Mucosa of descending colon (tissue), 3 donors: ENCODE measurements around the gene CDC20. TPM values are rescaled to one million over a fixed set of nuclear protein-coding genes. Genes with fewer than 3 reads are reported as not detected.

ENCODE experiments used
- ATAC-seq: fragments of 200-7000 bp; cut with Tn5 transposase; one replicate; pipeline ENCODE4 v1.9.1; 2020; ENCODE audit warnings: mild to moderate bottlenecking, moderate library complexity
- DNase-seq, 3 donors: peaks; one replicate each; pipeline ENCODE4 v3.0.0-alpha.2; 2020
- H3K36me3 ChIP-seq: fragments of 200-600 bp; one replicate; pipeline ENCODE4 v1.8.0; 2021; ENCODE audit warnings: low read depth, mild to moderate bottlenecking
- H3K4me1 ChIP-seq: fragments of 200-600 bp; one replicate; pipeline ENCODE4 v1.8.0; 2021; ENCODE audit warnings: low read depth, mild to moderate bottlenecking
- H3K4me3 ChIP-seq: fragments of 200-600 bp; one replicate; pipeline ENCODE4 v1.8.0; 2021; ENCODE audit warnings: mild to moderate bottlenecking
- H3K9me3 ChIP-seq: fragments of 200-600 bp; one replicate; pipeline ENCODE4 v1.8.0; 2021; ENCODE audit warnings: mild to moderate bottlenecking
- intact Hi-C, 2 donors: fragments of 100-400 bp; cut with DNase I in 1 of 2; cut with micrococcal nuclease in 1 of 2; formaldehyde crosslinking; loops; one replicate each; pipeline versions ENCODE4 v1.11.0 to v1.11.1; 2022; cut with DNase I, micrococcal nuclease
- total RNA-seq, 3 donors: library from RNA; stranded (reverse); fragmentation: NEBNext Ultra II Directional in 2 of 3; extraction: Animal tissue kit (Norgen Biotek cat#: 25700) in 2 of 3; gene quantifications; one replicate each; pipeline versions ENCODE4 v1.2.1 to v1.2.4, GENCODE V29; 2021 to 2023
- TF ChIP-seq, protein P1 (sequence below): fragments of 200-600 bp; IDR thresholded peaks from one replicate; pipeline ENCODE4 v1.8.0; 2022; ENCODE audit warnings: antibody characterized with exemption, mild to moderate bottlenecking
- donor health status: DM: no; HTN: no; CAD: no; lungs with moderate emphysema.
- donor health status: DM: no; HTN: no; CAD: no.
- donor health status: DM: no; HTN: yes; CAD: no.

CDC20 gene
- total RNA-seq, 3 donors from 2014 or later: 5.8 to 44.0 (median 8.5) TPM

DNA sequence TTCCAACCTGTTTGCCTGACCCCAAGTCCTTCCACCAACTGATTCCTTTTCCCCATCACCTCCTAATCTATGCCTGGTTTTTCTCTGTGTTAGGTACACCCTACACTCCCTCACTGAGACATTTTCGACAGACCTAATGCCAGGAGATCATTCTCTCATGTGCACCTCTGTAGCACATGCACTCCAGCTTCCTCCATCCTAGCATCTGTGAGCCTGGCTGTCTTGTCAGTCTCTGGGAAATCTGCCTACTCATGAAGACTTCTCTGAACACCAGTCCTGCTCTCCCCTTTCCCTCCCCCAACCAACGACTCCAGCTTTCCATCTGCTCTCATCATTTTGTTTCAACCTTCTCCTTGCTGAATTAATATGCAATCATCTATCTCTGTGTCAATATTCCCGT, 29.8 kb downstream of the CDC20 start:
- H3K4me3 ChIP-seq: no peak overlapping the region
- peaks cover 7% of the 10 kb centered on the region for H3K4me1 ChIP-seq
- no peak for ATAC-seq
- DNase-seq: no peak
- TF ChIP-seq, protein P1, sequence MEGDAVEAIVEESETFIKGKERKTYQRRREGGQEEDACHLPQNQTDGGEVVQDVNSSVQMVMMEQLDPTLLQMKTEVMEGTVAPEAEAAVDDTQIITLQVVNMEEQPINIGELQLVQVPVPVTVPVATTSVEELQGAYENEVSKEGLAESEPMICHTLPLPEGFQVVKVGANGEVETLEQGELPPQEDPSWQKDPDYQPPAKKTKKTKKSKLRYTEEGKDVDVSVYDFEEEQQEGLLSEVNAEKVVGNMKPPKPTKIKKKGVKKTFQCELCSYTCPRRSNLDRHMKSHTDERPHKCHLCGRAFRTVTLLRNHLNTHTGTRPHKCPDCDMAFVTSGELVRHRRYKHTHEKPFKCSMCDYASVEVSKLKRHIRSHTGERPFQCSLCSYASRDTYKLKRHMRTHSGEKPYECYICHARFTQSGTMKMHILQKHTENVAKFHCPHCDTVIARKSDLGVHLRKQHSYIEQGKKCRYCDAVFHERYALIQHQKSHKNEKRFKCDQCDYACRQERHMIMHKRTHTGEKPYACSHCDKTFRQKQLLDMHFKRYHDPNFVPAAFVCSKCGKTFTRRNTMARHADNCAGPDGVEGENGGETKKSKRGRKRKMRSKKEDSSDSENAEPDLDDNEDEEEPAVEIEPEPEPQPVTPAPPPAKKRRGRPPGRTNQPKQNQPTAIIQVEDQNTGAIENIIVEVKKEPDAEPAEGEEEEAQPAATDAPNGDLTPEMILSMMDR: no peak
- peaks cover 26% of the 10 kb centered on the region for H3K36me3 ChIP-seq
- no peaks in the 10 kb centered on the region for H3K9me3 ChIP-seq
- intact Hi-C loops: no loop called here

DNA sequence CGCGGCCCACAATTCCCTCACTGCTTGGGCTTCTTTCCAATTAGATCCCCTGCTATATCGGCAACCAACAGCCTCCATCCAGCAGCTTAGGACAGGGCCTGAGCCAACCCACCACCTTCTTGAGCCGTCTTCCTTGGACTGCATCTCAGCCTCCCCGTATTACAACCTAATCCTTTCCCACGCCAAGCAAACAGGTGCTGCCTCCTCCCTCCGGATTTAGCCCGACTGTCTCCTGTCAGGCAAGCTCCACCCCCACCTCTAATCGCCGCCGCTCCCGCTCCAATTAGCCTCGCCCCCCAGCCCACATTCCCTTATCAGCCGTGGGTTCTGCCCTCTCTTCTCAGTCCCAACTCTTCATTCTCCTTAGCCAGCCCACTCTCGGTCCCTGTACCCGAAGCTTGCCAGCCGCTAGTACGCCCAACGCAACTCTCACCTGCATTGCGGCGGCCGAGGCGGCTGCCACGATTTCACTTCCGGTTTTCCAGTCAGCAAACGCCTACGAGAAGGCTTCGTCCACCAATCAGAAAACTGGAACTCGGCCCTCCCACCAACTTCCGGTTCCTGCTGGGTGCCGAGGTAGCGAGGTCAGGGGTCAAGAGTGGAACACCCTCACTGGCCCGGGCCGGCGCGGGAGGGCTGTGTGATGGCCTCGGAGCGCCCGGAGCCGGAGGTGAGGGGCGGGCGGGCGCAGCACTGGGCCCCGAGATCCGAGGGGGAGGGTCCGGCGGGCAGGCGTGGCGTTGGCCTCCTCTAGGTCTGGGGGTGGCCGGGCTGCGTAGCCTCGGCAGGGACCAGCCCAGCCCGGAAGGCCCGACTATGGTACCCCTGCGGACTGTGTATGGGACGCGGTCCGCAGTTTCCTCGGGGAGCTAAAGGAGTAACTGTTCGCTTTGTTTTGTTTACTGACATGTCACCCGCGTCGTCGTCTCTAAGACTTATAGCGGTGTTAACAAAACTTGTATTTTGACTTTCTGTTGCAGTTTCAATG, 30.8 kb downstream of the CDC20 start, which contains the start of the genes MED8 and SZT2:
Gene MED8 (minus strand): TSS at position 475 of the 988 bp plus-strand sequence. CDS start 36 bp downstream, at position 439.
Gene SZT2 (plus strand): TSS at position 574 of the 988 bp plus-strand sequence. CDS start 70 bp downstream, at position 644.
- peaks cover 7% of the 10 kb centered on the region for H3K4me1 ChIP-seq
- ATAC-seq: peak; percentile 99
- H3K4me3 ChIP-seq: peak within 1 kb of the TSS; percentile 93
- DNase-seq: peak; percentile 95 to 99 (median 97)
- H3K9me3 ChIP-seq: no peaks in the 10 kb centered on the region
- TF ChIP-seq, protein P1: no peak
- H3K36me3 ChIP-seq: peaks cover 19% of the 10 kb centered on the region
- intact Hi-C loops: no loop called here

DNA sequence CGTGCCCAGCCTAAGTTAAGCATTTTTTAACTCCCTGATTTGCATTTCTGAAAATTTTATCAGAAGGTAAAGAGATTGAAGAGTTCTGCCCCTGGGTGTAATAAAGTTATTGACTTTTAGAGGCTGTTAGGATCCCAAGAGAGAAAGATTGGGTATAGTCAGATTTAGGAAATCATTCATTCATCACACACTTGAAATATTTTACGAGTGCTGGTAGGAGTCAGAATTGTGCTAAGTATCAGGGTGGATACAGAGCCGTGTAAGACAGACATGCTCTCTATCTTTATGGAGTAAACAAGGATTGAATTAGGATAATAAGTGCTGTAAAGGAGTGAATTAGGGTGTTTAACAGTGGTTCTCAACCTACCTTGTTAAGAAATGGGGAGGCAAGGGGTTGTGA, 33.9 kb downstream of the CDC20 start:
- ATAC-seq: no peak
- intact Hi-C loops: no loop called here

DNA sequence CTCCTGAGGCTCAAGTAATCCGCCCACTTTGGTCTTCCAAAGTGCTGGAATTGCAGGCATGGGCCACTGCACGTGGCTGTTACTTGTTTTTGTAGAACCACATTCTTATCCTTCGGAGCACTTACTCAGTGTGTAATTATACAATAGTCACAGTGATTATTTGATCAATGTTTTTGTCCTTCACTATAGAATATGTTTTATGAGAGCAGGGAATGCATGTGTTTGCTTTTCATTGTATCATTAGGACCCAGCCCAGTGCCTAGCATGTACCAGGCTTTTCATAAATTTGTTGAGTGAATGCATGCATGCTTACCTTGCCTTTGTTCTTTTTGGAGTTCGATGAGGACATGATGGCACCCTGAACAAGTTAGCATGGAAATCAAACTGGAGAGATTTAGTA, 36.7 kb downstream of the CDC20 start:
- DNase-seq (no peak), ATAC-seq (no peak)
- TF ChIP-seq, protein P1: no peak
- Histone ChIP-seq H3K4me1 (peaks cover 10% of the 10 kb centered on the region), H3K9me3 (no peaks in the 10 kb centered on the region), H3K36me3 (no peaks in the 10 kb centered on the region), H3K4me3 (no peak overlapping the region)
- intact Hi-C loops: no loop called here

More for the DNA sequence above, 33.9 kb downstream of the CDC20 start:
- peaks cover 3% of the 10 kb centered on the region for H3K36me3 ChIP-seq
- peaks cover 12% of the 10 kb centered on the region for H3K4me1 ChIP-seq
- DNase-seq: no peak
- TF ChIP-seq, protein P1: no peak
- no peak overlapping the region for H3K4me3 ChIP-seq
- H3K9me3 ChIP-seq: no peaks in the 10 kb centered on the region

DNA sequence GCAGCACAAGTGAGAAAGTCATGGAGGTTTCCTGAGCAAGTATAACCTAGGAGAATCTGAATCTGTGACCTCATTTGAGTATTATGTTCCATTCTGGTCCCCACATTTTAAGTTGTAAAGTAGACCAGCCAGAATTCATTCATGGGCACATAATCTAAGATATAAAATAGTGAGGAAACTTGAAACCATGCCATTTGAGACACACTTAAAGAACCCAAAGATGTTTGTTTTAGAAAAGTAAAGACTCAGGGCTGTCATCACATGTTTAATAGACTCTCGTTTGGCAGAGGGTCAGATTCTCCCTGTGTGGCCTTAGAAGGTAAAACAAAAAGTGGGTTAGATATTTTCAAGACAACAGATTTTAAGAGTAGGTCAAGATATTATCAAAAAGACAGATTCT, 37.3 kb downstream of the CDC20 start:
- TF ChIP-seq, protein P1: no peak
- no peaks in the 10 kb centered on the region for H3K9me3 ChIP-seq
- no peak overlapping the region for H3K4me3 ChIP-seq
- H3K36me3 ChIP-seq: no peaks in the 10 kb centered on the region
- ATAC-seq (no peak), DNase-seq (no peak)
- intact Hi-C loops: no loop called here
- H3K4me1 ChIP-seq: peaks cover 5% of the 10 kb centered on the region
